ENCODE measurements around the gene CASTOR1. TPM values are rescaled to one million over a fixed set of nuclear protein-coding genes. Genes with fewer than 3 reads are reported as not detected.

CASTOR1 gene
- total RNA-seq, 2 experiments from 2014 or later: 4.5 to 9.1 TPM

- H3K4me2 ChIP-seq (ENCODE audit: low read length): no peak overlapping the region
- H3K79me2 ChIP-seq (ENCODE audit: insufficient read depth, low read depth, low read length): no peaks in the 10 kb centered on the region
- intact Hi-C loops (cut with micrococcal nuclease; ENCODE audit: unreplicated experiment): no loop called here
- H3K9me2 ChIP-seq (ENCODE audit: insufficient read depth, low read length): no peaks in the 10 kb centered on the region
- H3K36me3 ChIP-seq (ENCODE audit: insufficient read depth, low read length): no peaks in the 10 kb centered on the region
- DNase-seq (ENCODE audit: low spot score): no peak
- H3K4me3 ChIP-seq (ENCODE audit: low read depth, low read length, poor library complexity, severe bottlenecking): no peak overlapping the region
- H3K9me3 ChIP-seq (ENCODE audit: low read length): no peaks in the 10 kb centered on the region
- no TSS peak for BruUV-seq (replicated peaks)
- POLR2A ChIA-PET: no interaction called here
- H2AFZ ChIP-seq (ENCODE audit: low read length): no peak overlapping the region
- no peaks in the 10 kb centered on the region for H4K20me1 ChIP-seq (ENCODE audit: insufficient read depth, low read length)
- no peaks in the 10 kb centered on the region for H3K4me1 ChIP-seq (ENCODE audit: insufficient read depth, low read length, poor library complexity, severe bottlenecking)
- no peak for TF ChIP-seq EZH2phosphoT487 (IDR thresholded peaks at IDR 0.05; ENCODE audit: borderline replicate concordance, low read depth, low read length)
- TF ChIP-seq CTCF (conservative IDR thresholded peaks at IDR 0.05; ENCODE audit: low read length): no peak
- no peak overlapping the region for H3K27ac ChIP-seq (ENCODE audit: low read depth, low read length, poor library complexity, severe bottlenecking)
- CTCF ChIA-PET (ENCODE audit: unreplicated experiment): no interaction called here
These were observed 29.6 kb upstream of the CASTOR1 start for GRCh38 chr22:30318799-30319419.

- peaks cover 4% of the 10 kb centered on the region for H3K4me1 ChIP-seq (ENCODE audit: insufficient read depth, low read length, poor library complexity, severe bottlenecking)
- TF ChIP-seq EZH2phosphoT487 (IDR thresholded peaks at IDR 0.05; ENCODE audit: borderline replicate concordance, low read depth, low read length) (no peak), CTCF (conservative IDR thresholded peaks at IDR 0.05; ENCODE audit: low read length) (no peak)
- H4K20me1 ChIP-seq (ENCODE audit: insufficient read depth, low read length): no peaks in the 10 kb centered on the region
- ChIA-PET CTCF (ENCODE audit: unreplicated experiment) (no interaction called here), POLR2A (interaction anchor here (0.7 kb wide), 1 partner anchor 392 kb away, joined by 3 read pairs; no protein-coding TSS in a partner anchor)
- BruUV-seq (replicated peaks): no TSS peak
- H3K36me3 ChIP-seq (ENCODE audit: insufficient read depth, low read length): no peaks in the 10 kb centered on the region
- intact Hi-C loops (cut with micrococcal nuclease; ENCODE audit: unreplicated experiment): no loop called here
- H3K9me3 ChIP-seq (ENCODE audit: low read length): no peaks in the 10 kb centered on the region
- H3K4me2 ChIP-seq (ENCODE audit: low read length): no peak overlapping the region
- no peak overlapping the region for H2AFZ ChIP-seq (ENCODE audit: low read length)
- no peak for DNase-seq (ENCODE audit: low spot score)
- no peak overlapping the region for H3K27ac ChIP-seq (ENCODE audit: low read depth, low read length, poor library complexity, severe bottlenecking)
- no peak overlapping the region for H3K4me3 ChIP-seq (ENCODE audit: low read depth, low read length, poor library complexity, severe bottlenecking)
- H3K79me2 ChIP-seq (ENCODE audit: insufficient read depth, low read depth, low read length): no peaks in the 10 kb centered on the region
- H3K9me2 ChIP-seq (ENCODE audit: insufficient read depth, low read length): no peaks in the 10 kb centered on the region
These were observed 28.5 kb upstream of the CASTOR1 start for GRCh38 chr22:30317778-30318177.

GRCh38 chr22:30315962-30316576, 26.8 kb upstream of the CASTOR1 start:
- no peaks in the 10 kb centered on the region for H3K79me2 ChIP-seq (ENCODE audit: insufficient read depth, low read depth, low read length)

More at GRCh38 chr22:30315962-30316576, 26.8 kb upstream of the CASTOR1 start:
- no peak overlapping the region for H3K27ac ChIP-seq (ENCODE audit: low read depth, low read length, poor library complexity, severe bottlenecking)
- DNase-seq (ENCODE audit: low spot score): no peak
- no peak overlapping the region for H3K4me3 ChIP-seq (ENCODE audit: low read depth, low read length, poor library complexity, severe bottlenecking)
- H3K36me3 ChIP-seq (ENCODE audit: insufficient read depth, low read length): no peaks in the 10 kb centered on the region
- no peak for TF ChIP-seq EZH2phosphoT487 (IDR thresholded peaks at IDR 0.05; ENCODE audit: borderline replicate concordance, low read depth, low read length)
- no peak for TF ChIP-seq CTCF (conservative IDR thresholded peaks at IDR 0.05; ENCODE audit: low read length)
- no peak overlapping the region for H2AFZ ChIP-seq (ENCODE audit: low read length)
- H3K9me3 ChIP-seq (ENCODE audit: low read length): no peaks in the 10 kb centered on the region
- intact Hi-C loops (cut with micrococcal nuclease; ENCODE audit: unreplicated experiment): no loop called here
- no TSS peak for BruUV-seq (replicated peaks)
- ChIA-PET POLR2A (no interaction called here), CTCF (ENCODE audit: unreplicated experiment) (no interaction called here)
- no peaks in the 10 kb centered on the region for H4K20me1 ChIP-seq (ENCODE audit: insufficient read depth, low read length)
- H3K4me1 ChIP-seq (ENCODE audit: insufficient read depth, low read length, poor library complexity, severe bottlenecking): peaks cover 8% of the 10 kb centered on the region
- no peak overlapping the region for H3K4me2 ChIP-seq (ENCODE audit: low read length)
- H3K9me2 ChIP-seq (ENCODE audit: insufficient read depth, low read length): no peaks in the 10 kb centered on the region

Measured in OCI-LY7 (cell line).